C4-2B (cell line): Measurements from ENCODE around the gene LOXL1.
A peak's percentile ranks its signal among the peaks of the same experiment; 100 is the strongest.

Source experiments
- H3K27ac ChIP-seq: fragments of 450-650 bp; 2 replicates; pipeline ENCODE4 v1.5.1; 2017
- CTCF ChIP-seq: fragments of 450-650 bp; conservative IDR thresholded peaks from 2 replicates; pipeline ENCODE4 v1.5.1; 2017; ENCODE audit warnings: mild to moderate bottlenecking
- ZFX ChIP-seq: fragments of 450-650 bp; IDR thresholded peaks from 2 replicates; pipeline ENCODE4 v1.6.1; 2017

Gene LOXL1

GRCh38 chr15:73992594-73992898, 66.3 kb downstream of the LOXL1 start:
- TF ChIP-seq ZFX (no peak), CTCF (peak; percentile 41)
- peak overlapping the region; percentile 65 for H3K27ac ChIP-seq

- TF ChIP-seq ZFX (no peak), CTCF (no peak)
- H3K27ac ChIP-seq: peak overlapping the region; percentile 70
These were observed 67.1 kb downstream of the LOXL1 start for GRCh38 chr15:73993211-73993994.

GRCh38 chr15:73994413-73994883, 68.2 kb downstream of the LOXL1 start, which contains the start of gene PML:
PML (plus strand) TSS chr15:73994716; CDS start chr15:73994813, 97 bp downstream.
- TF ChIP-seq CTCF (no peak), ZFX (no peak)

GRCh38 chr15:73994912-73995622, 68.8 kb downstream of the LOXL1 start:
- TF ChIP-seq ZFX (no peak), CTCF (no peak)
- peak overlapping the region; percentile 70 for H3K27ac ChIP-seq

More at GRCh38 chr15:73994413-73994883, 68.2 kb downstream of the LOXL1 start, which contains the start of gene PML:
- peak within 1 kb of the TSS; percentile 70 for H3K27ac ChIP-seq

GRCh38 chr15:73996267-73996666, 70.0 kb downstream of the LOXL1 start:
- no peak overlapping the region for H3K27ac ChIP-seq
- no peak for TF ChIP-seq CTCF

GRCh38 chr15:73996939-73997338, 70.7 kb downstream of the LOXL1 start:
- no peak overlapping the region for H3K27ac ChIP-seq
- no peak for TF ChIP-seq CTCF
- no peak for TF ChIP-seq ZFX

- TF ChIP-seq CTCF (no peak), ZFX (no peak)
- no peak overlapping the region for H3K27ac ChIP-seq
These were observed 71.7 kb downstream of the LOXL1 start for GRCh38 chr15:73997986-73998385.
